HG03432 (cell line): ENCODE data around the gene MYO1D.
"Not testable (repeated sequence)": the region's sequence is repeated elsewhere in the genome, so short reads cannot be mapped to it uniquely, and the experiment has no call there.

Source experiments
- ATAC-seq: cut with Tn5 transposase; IDR thresholded peaks from one replicate; pipeline ENCODE4 v1.9.1; 2021; ENCODE audit warnings: mild to moderate bottlenecking, moderate library complexity; ENCODE audit not compliant: unreplicated experiment

Gene MYO1D

DNA sequence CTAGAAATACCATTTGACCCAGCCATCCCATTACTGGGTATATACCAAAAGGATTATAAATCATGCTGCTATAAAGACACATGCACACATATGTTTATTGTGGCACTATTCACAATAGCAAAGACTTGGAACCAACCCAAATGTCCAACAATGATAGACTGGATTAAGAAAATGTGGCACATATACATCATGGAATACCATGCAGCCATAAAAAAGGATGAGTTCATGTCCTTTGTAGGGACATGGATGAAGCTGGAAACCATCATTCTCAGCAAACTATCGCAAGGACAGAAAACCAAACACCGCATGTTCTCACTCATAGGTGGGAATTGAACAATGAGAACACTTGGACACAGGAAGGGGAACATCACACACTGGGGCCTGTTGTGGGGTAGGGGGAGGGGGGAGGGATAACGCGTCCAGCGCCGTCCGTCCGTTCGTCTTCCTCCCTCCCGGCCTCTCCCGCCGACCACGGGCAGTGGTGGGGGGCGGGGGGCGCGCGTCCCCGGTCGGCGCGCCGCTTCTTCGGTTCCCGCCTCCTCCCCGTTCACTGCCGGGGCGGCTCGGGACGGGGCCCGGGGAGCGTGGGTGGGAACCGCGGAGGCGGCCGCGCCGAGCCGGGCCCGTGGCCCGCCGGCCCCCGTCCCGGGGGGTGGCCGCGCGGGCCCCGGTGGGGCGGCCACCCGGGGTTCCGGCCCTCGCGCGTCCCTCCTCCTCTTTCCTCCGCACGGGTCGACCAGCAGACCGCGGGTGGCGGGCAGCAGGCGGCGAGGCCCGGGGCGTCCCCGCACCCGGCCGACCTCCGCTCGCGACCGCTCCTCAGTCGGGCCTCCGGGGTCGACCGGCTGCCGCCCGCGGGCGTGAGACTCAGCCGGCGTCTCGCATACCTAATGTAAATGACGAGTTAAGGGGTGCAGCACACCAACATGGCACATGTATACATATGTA is 54.7 kb downstream of the MYO1D start:
- ATAC-seq, result not testable (repeated sequence)

GRCh38 chr17:32820440-32820839 is 56.5 kb downstream of the MYO1D start:
- no peak for ATAC-seq

- no peak for ATAC-seq
Observed at GRCh38 chr17:32819787-32820186, 57.1 kb downstream of the MYO1D start.

DNA sequence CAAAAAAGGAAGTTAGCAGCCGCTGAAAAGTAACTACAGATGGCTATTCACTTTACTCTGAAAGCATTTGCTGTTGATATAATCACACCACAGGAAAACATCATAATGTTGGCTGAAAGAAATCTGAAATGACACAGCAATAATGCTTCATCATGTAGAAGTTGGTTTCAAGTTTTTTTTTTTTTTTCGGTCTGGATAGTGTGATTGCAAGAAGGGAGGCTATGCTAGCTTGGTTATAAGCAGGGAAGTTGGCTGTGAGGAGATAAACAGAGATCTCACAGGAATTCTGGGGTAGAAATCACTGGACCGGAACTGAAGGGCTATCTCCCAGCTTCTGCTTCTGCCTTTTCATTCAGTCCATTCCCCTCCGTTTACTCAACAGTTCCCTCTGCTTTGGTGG is 57.9 kb downstream of the MYO1D start:
- no peak for ATAC-seq

GRCh38 chr17:32815460-32815859 is 61.5 kb downstream of the MYO1D start:
- no peak for ATAC-seq

GRCh38 chr17:32814836-32815235 is 62.1 kb downstream of the MYO1D start:
- no peak for ATAC-seq

DNA sequence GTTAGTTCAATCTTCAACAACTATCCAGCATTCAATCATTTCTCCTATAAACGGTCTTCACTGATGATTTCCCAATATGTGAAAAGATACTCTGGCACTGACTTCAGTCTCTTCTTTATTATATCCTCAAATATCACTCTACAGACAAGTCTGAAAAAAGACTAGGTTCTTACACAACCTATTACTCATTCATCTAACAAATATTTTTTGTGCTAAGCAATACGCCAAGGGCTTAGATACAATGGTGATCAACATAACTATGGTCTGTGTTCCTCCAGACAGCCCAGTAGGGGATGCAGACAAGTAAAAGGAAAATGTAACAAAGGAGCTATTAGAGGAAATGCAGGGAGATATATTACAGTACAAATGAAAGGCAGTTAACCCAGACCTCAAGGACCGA is 63.9 kb downstream of the MYO1D start:
- ATAC-seq, result no peak

DNA sequence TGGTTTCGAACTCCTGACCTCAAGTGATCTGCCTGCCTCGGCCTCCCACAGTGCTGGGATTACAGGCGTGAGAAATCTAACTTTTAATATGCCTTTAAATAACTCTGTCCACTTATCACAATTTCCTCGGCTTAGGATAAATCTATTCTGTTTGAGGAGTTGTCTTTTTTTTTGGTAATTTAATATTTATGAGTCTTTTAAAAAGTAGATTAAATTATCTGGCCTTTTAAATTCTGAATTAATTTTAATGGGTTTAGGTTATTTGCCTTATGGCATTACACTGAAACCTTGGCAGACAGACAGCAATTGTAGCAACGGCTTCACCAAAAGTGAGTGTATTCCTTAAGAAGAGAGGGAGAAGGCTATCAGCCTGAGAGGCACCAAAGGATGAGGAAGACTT is 66.2 kb downstream of the MYO1D start:
- ATAC-seq, result no peak

- ATAC-seq, result no peak
Observed at GRCh38 chr17:32807577-32807976, 69.3 kb downstream of the MYO1D start.

- no peak for ATAC-seq
Observed at GRCh38 chr17:32806646-32807045, 70.3 kb downstream of the MYO1D start.

DNA sequence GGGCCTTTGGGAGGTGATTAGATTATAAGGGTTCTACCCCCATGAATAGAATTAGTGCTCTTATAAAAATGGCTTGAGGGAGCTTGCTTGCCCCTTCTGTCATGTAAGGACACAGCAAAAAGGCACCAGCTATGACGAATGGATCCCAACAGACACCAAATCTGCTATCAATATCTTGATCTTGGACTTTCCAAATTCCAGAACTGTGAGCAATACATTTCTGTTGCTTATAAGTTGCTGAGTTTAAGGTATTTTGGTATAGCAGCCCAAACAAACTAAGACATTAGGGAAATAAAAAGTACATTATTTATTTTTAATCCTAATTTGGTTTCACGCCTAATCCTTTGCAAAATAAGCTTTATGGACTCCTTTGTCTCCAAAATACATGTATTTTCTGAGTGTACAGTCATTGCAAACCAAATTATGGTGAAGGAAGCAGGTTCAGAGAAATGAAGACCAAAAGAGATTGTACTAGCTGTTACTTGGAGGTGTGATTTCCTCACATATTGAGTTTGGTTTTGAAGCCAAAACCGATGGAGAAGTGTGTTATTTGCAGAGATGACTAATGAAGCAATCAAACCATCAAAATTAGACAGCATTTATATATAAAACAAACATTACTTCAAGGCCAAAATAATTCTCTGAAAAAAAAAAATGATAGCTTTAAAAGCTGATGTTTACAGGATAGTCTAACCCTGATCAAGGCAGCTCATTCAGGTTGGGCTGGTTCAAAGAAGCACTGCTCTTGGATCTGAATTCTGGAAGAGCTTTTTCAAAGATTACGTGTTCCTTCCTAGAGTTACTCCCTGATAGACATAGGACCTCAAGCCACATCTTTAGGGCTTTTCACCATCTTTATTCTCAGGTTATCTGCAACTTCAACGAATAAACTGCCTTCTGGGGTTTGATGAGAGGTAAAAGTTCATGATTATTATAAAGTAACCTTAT is 71.6 kb downstream of the MYO1D start:
- ATAC-seq, result no peak

GRCh38 chr17:32803544-32803943 is 73.4 kb downstream of the MYO1D start:
- no peak for ATAC-seq

DNA sequence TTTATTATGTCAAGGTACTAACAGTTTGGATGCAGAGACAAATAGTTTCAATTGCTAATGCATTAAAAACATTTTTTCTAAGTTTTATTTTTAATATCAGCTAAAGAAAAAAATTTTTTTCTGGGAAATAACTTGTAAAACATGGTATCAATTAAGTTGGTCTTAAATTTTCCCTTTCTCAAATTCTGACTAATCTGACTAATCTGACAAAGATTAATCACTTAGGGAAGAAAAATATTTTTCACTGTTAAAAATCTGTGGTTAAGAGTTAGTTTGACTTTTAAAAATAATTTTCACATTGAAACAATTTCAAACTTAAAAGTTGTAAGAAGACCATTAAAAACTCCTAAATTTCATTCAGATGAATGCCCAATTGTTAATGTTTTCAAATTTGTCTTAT is 74.6 kb downstream of the MYO1D start:
- no peak for ATAC-seq

GRCh38 chr17:32801641-32802040 is 75.3 kb downstream of the MYO1D start:
- ATAC-seq, result no peak

- no peak for ATAC-seq
Observed at GRCh38 chr17:32801193-32801592, 75.7 kb downstream of the MYO1D start.

DNA sequence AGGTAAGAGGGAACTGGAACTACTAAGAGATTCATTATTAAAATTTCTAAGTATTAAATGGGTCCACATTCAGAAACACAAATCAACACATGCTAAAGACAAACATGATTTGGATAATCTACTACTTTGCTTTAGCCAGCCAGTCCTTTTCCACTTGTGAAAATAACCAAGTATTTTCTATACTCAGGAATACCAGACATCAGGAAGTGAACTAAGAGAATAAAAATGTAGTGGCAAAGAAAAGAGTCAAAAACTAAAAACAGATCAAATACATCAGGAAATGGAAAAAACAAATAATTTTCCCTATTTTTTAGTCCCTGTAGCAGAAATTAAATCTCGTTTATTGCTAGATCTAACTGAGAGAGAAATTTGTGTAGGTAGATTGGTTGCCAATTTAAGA is 78.0 kb downstream of the MYO1D start:
- ATAC-seq, result no peak

- no peak for ATAC-seq
Observed at GRCh38 chr17:32795339-32795979, 81.5 kb downstream of the MYO1D start.

- ATAC-seq, result no peak
Observed at GRCh38 chr17:32794533-32795246, 82.2 kb downstream of the MYO1D start.

- ATAC-seq, result no peak
Observed at GRCh38 chr17:32793841-32794240, 83.1 kb downstream of the MYO1D start.

- ATAC-seq, result no peak
Observed at GRCh38 chr17:32792207-32792606, 84.7 kb downstream of the MYO1D start.

- ATAC-seq, result no peak
Observed at GRCh38 chr17:32786169-32786568, 90.8 kb downstream of the MYO1D start.
